SU-DHL-6 (cell line): ENCODE data around the gene STAT2.

Source experiments
- H2AFZ ChIP-seq: fragments of 200-600 bp; sonication (generic); 2 replicates; pipeline ENCODE4 v1.6.1; 2014; ENCODE audit warnings: low read depth, mild to moderate bottlenecking, moderate library complexity, mixed read lengths, antibody characterized with exemption, low read length; ENCODE audit not compliant: severe bottlenecking
- H3F3A ChIP-seq: fragments of 200-600 bp; shearing (Covaris generic); 2 replicates; pipeline ENCODE4 v1.6.0; 2016; ENCODE audit warnings: antibody characterized with exemption, mild to moderate bottlenecking; ENCODE audit not compliant: insufficient read depth
- H3K27ac ChIP-seq: fragments of 200-600 bp; sonication (generic); 2 replicates; pipeline ENCODE4 v1.5.1; 2016; ENCODE audit warnings: low read depth, mild to moderate bottlenecking, low read length, moderate library complexity, mixed read lengths
- H3K27me3 ChIP-seq: fragments of 200-600 bp; sonication (generic), shearing (Covaris generic); 2 replicates; pipeline ENCODE4 v1.6.0; 2014; ENCODE audit warnings: mild to moderate bottlenecking, low read length
- H3K36me3 ChIP-seq: fragments of 200-600 bp; sonication (generic); 2 replicates; pipeline ENCODE4 v1.6.1; 2014; ENCODE audit warnings: mild to moderate bottlenecking, low read length, mixed read lengths
- H3K4me2 ChIP-seq: fragments of 300-600, 200-600 bp; shearing (Covaris generic), sonication (generic); 2 replicates; pipeline ENCODE4 v1.6.0; 2014; ENCODE audit warnings: low read length, low read depth, mild to moderate bottlenecking; ENCODE audit not compliant: poor library complexity, severe bottlenecking
- H3K4me3 ChIP-seq: fragments of 200-600 bp; sonication (generic); 2 replicates; pipeline ENCODE4 v1.5.1; 2014; ENCODE audit warnings: antibody characterized with exemption, low read length, mild to moderate bottlenecking, mixed read lengths; ENCODE audit not compliant: insufficient read depth, poor library complexity, severe bottlenecking
- H3K79me2 ChIP-seq: fragments of 200-600 bp; sonication (generic); 2 replicates; pipeline ENCODE4 v1.6.1; 2014; ENCODE audit warnings: mild to moderate bottlenecking, low read length, moderate library complexity; ENCODE audit not compliant: insufficient read depth
- H3K9ac ChIP-seq: fragments of 200-600 bp; sonication (generic); 2 replicates; pipeline ENCODE4 v1.7.0; 2014; ENCODE audit warnings: mild to moderate bottlenecking, low read length
- H3K9me2 ChIP-seq: fragments of 200-600 bp; sonication (generic); replicated peaks from 2 replicates; pipeline ENCODE4 v1.6.1; 2014; ENCODE audit warnings: low read length; ENCODE audit not compliant: insufficient read depth
- H3K9me3 ChIP-seq: fragments of 200-600 bp; sonication (generic); 2 replicates; pipeline ENCODE4 v1.6.1; 2014; ENCODE audit warnings: low read length, mixed read lengths; ENCODE audit not compliant: insufficient read depth
- H4K20me1 ChIP-seq: fragments of 200-600 bp; sonication (generic); 2 replicates; pipeline ENCODE4 v1.6.1; 2014; ENCODE audit warnings: low read depth, mild to moderate bottlenecking, antibody characterized with exemption, low read length, moderate library complexity, mixed read lengths
- CTCF ChIP-seq: fragments of 200-600 bp; sonication (generic); IDR thresholded peaks from one replicate; pipeline ENCODE4 v1.5.1; 2017; ENCODE audit warnings: antibody characterized with exemption, mild to moderate bottlenecking, low read length, moderate library complexity; ENCODE audit not compliant: insufficient read depth, poor library complexity, severe bottlenecking
- EZH2phosphoT487 ChIP-seq: fragments of 200-600 bp; sonication (generic), shearing (Covaris generic); conservative IDR thresholded peaks from 2 replicates; pipeline ENCODE4 v1.6.1; 2018; ENCODE audit warnings: mild to moderate bottlenecking, antibody characterized with exemption, low read length, moderate library complexity, mixed read lengths

STAT2 gene

GRCh38 chr12:56382611-56383010 is 22.7 kb upstream of the STAT2 start:
- no peaks in the 10 kb centered on the region for H4K20me1 ChIP-seq
- H3K9me3 ChIP-seq, result no peaks in the 10 kb centered on the region
- H3K4me2 ChIP-seq, result no peak overlapping the region
- H3K9me2 ChIP-seq, result no peaks in the 10 kb centered on the region
- H3K27me3 ChIP-seq, result no peaks in the 10 kb centered on the region
- H2AFZ ChIP-seq, result no peak overlapping the region
- H3K36me3 ChIP-seq, result no peaks in the 10 kb centered on the region
- no peak overlapping the region for H3K27ac ChIP-seq
- H3K4me3 ChIP-seq, result no peak overlapping the region
- H3K79me2 ChIP-seq, result no peaks in the 10 kb centered on the region
- H3F3A ChIP-seq, result peaks cover 8% of the 10 kb centered on the region
- no peak for TF ChIP-seq EZH2phosphoT487
- no peak for TF ChIP-seq CTCF
- H3K9ac ChIP-seq, result no peak overlapping the region

GRCh38 chr12:56377989-56378316 is 18.0 kb upstream of the STAT2 start:
- Histone ChIP-seq H3K9ac (peak overlapping the region; percentile 58; the same call in 1 of the 2 replicates), H3K36me3 (no peaks in the 10 kb centered on the region)
- no peak for TF ChIP-seq EZH2phosphoT487
- no peak for TF ChIP-seq CTCF

GRCh38 chr12:56377310-56377988 is 17.5 kb upstream of the STAT2 start:
- Histone ChIP-seq H3K79me2 (no peaks in the 10 kb centered on the region), H3K27ac (peak overlapping the region; percentile 99), H3K9me2 (no peaks in the 10 kb centered on the region)

More at GRCh38 chr12:56377989-56378316, 18.0 kb upstream of the STAT2 start:
- no peaks in the 10 kb centered on the region for H3K79me2 ChIP-seq
- peak overlapping the region; percentile 86 for H2AFZ ChIP-seq
- peak overlapping the region; percentile 88 for H3K4me2 ChIP-seq
- no peaks in the 10 kb centered on the region for H3K27me3 ChIP-seq
- H3K4me3 ChIP-seq, result no peak overlapping the region
- no peaks in the 10 kb centered on the region for H3K9me3 ChIP-seq
- H4K20me1 ChIP-seq, result no peaks in the 10 kb centered on the region
- H3K27ac ChIP-seq, result peak overlapping the region; percentile 99
- H3F3A ChIP-seq, result peaks cover 45% of the 10 kb centered on the region
- no peaks in the 10 kb centered on the region for H3K9me2 ChIP-seq

More at GRCh38 chr12:56377310-56377988, 17.5 kb upstream of the STAT2 start:
- peak overlapping the region; percentile 86 for H2AFZ ChIP-seq
- H3K27me3 ChIP-seq, result no peaks in the 10 kb centered on the region
- H3K4me2 ChIP-seq, result peak overlapping the region; percentile 88
- H3K9me3 ChIP-seq, result no peaks in the 10 kb centered on the region
- H3K36me3 ChIP-seq, result no peaks in the 10 kb centered on the region
- peak overlapping the region; percentile 58; the same call in 1 of the 2 replicates for H3K9ac ChIP-seq
- H3F3A ChIP-seq, result peaks cover 45% of the 10 kb centered on the region
- H3K4me3 ChIP-seq, result no peak overlapping the region
- TF ChIP-seq EZH2phosphoT487, result no peak
- TF ChIP-seq CTCF, result no peak
- H4K20me1 ChIP-seq, result no peaks in the 10 kb centered on the region
